Adrenal gland (tissue), 12 donors: Measurements from ENCODE around the gene ATP6V0A4. TPM values are rescaled to one million over a fixed set of nuclear protein-coding genes. Genes with fewer than 3 reads are reported as not detected.

ENCODE experiments used
- DNase-seq, 7 donors: peaks; one replicate each; pipeline ENCODE4 v3.0.0-alpha.2; 2019 to 2020
- H3K27ac ChIP-seq, 5 donors: fragments of 200-600 bp; sonication (generic) in 4 of 5; 1 replicate in 3 of 5; 2 replicates in 2 of 5; pipeline versions ENCODE4 v1.5.1 to v1.8.0; 2016 to 2020; ENCODE audit warnings: mild to moderate bottlenecking in 1 of 5
- H3K27me3 ChIP-seq: fragments of 200-600 bp; 2 replicates; pipeline ENCODE4 v1.8.0; 2021
- H3K36me3 ChIP-seq, 2 donors: fragments of 200-600 bp; replicated peaks in 1 of 2; 1 replicate in 1 of 2; 2 replicates in 1 of 2; pipeline versions ENCODE4 v1.5.1 to v1.8.0; 2018 to 2022
- H3K4me1 ChIP-seq, 2 donors: fragments of 200-600 bp; replicated peaks in 1 of 2; 1 replicate in 1 of 2; 2 replicates in 1 of 2; pipeline versions ENCODE4 v1.5.1 to v1.8.0; 2018 to 2021
- H3K4me3 ChIP-seq, 4 donors: fragments of 200-600 bp; sonication (generic) in 3 of 4; one replicate each; pipeline ENCODE4 v1.5.1; 2016 to 2018
- H3K9me3 ChIP-seq, 3 donors: fragments of 200-600 bp; sonication (generic) in 1 of 3; replicated peaks in 1 of 3; 1 replicate in 2 of 3; 2 replicates in 1 of 3; pipeline versions ENCODE4 v1.5.1 to v1.8.0; 2016 to 2021
- CTCF ChIP-seq, 6 experiments: fragments of 450-650 bp in 4 of 6; fragments of 200-600 bp in 2 of 6; sonication (generic) in 1 of 6; IDR thresholded peaks; 1 replicate in 5 of 6; 2 replicates in 1 of 6; pipeline versions ENCODE4 v1.5.1 to v1.8.0; 2016 to 2021; ENCODE audit warnings: antibody characterized with exemption in 6 of 6, mild to moderate bottlenecking in 2 of 6, moderate library complexity in 1 of 6
- POLR2A ChIP-seq, 2 donors: fragments of 450-650 bp; IDR thresholded peaks; one replicate each; pipeline ENCODE4 v1.6.1; 2017; ENCODE audit warnings: antibody characterized with exemption in 2 of 2, mild to moderate bottlenecking in 2 of 2, moderate library complexity in 1 of 2
- WGBS, 4 donors: extraction: QIAGEN DNeasy Blood & Tissue Kit in 2 of 4; methylation state at CpG; one replicate each; pipeline versions ENCODE4 v1.1.5 to v1.1.7; 2013 to 2017; 5-methylcytosine and 5-hydroxymethylcytosine counted together
- intact Hi-C, 2 donors: fragments of 100-400 bp; cut with DNase I; formaldehyde crosslinking; loops; one replicate each; pipeline versions ENCODE4 v1.14.1 to v1.15.0; 2022 to 2023
- polyA plus RNA-seq, 3 donors: library from polyadenylated mRNA; stranded (reverse); fragments of 200-250 nt in 2 of 3; fragments of 350-450 nt in 1 of 3; fragmentation: Illumina TruSeq in 1 of 3; extraction: RNeasy Lipid Tissue Mini Kit (QIAGEN cat#74804) in 1 of 3; gene quantifications; one replicate each; pipeline ENCODE4 v1.2.3, GENCODE V29; 2013 to 2014
- total RNA-seq, 9 donors: library from RNA; depleted of rRNA in 4 of 9; stranded (reverse); fragments of >200 nt in 4 of 9; fragments of 120-200 nt in 1 of 9; fragmentation: NEBNext Ultra II Directional in 1 of 9; extraction: Animal tissue kit (Norgen Biotek cat#: 25700) in 1 of 9; gene quantifications; one replicate each; pipeline versions ENCODE4 v1.1.0 to v1.2.4, GENCODE V29; 2013 to 2023
- donor health status: healthy with polysubstance abuse.
- donor health status: Bipolar disorder and iron deficiency.
- donor health status: DM: yes; HTN: yes; CAD: no.
- donor health status: DM: no; HTN: no; CAD: no.
- donor health status: DM: no; HTN: no; CAD: no.
- donor health status: DM: yes; HTN: yes; CAD: no.

The ATP6V0A4 gene
- total and polyA plus RNA-seq, 12 donors = 0.22 TPM; not detected in 11

- TF ChIP-seq POLR2A (IDR thresholded peaks at IDR 0.05) = peak in 1 of 2 donors; percentile 58
- TF ChIP-seq CTCF (IDR thresholded peaks at IDR 0.05) = no peak
- Histone ChIP-seq H3K27ac (peak overlapping the region in 1 of 5 donors; percentile 62), H3K36me3 (no peaks in the 10 kb centered on the region), H3K9me3 (no peaks in the 10 kb centered on the region), H3K27me3 (no peaks in the 10 kb centered on the region), H3K4me1 (peaks cover 11 to 17% of the 10 kb centered on the region in 2 donors), H3K4me3 (no peak overlapping the region)
- peak in 3 of 7 donors; percentile 16 to 53 (median 48) for DNase-seq
- WGBS, 4 donors = 7 to 12% (median 10%) methylated on average over 2 of the region's 2 CpGs
- intact Hi-C loops = no loop called here
Measured at GRCh38 chr7:138666385-138666784, 131.6 kb downstream of the ATP6V0A4 start.

- H3K4me1 ChIP-seq = peaks cover 11 to 17% of the 10 kb centered on the region in 2 donors
- peak overlapping the region in 2 of 5 donors; percentile 34 to 62 for H3K27ac ChIP-seq
- intact Hi-C loops = no loop called here
- H3K9me3 ChIP-seq = no peaks in the 10 kb centered on the region
- 36 to 53% (median 37%) methylated on average over 4 of the region's 4 CpGs for WGBS, 4 donors
- no peak overlapping the region for H3K4me3 ChIP-seq
- TF ChIP-seq CTCF (IDR thresholded peaks at IDR 0.05) (no peak), POLR2A (IDR thresholded peaks at IDR 0.05) (no peak)
- no peaks in the 10 kb centered on the region for H3K27me3 ChIP-seq
- H3K36me3 ChIP-seq = no peaks in the 10 kb centered on the region
- DNase-seq = peak in 1 of 7 donors; percentile 27
Measured at GRCh38 chr7:138665669-138666140, 132.3 kb downstream of the ATP6V0A4 start.

- Histone ChIP-seq H3K27ac (peak overlapping the region in 2 of 5 donors; percentile 34 to 62), H3K9me3 (no peaks in the 10 kb centered on the region), H3K27me3 (no peaks in the 10 kb centered on the region), H3K4me3 (no peak overlapping the region), H3K4me1 (peaks cover 11 to 17% of the 10 kb centered on the region in 2 donors), H3K36me3 (no peaks in the 10 kb centered on the region)
- WGBS, 4 donors = 63 to 86% (median 69%) methylated on average over 3 to 4 of the region's 4 CpGs
- no peak for DNase-seq
- TF ChIP-seq CTCF (IDR thresholded peaks at IDR 0.05) = no peak
- peak in 1 of 2 donors; percentile 19 for TF ChIP-seq POLR2A (IDR thresholded peaks at IDR 0.05)
- intact Hi-C loops = no loop called here
Measured at GRCh38 chr7:138665249-138665648, 132.7 kb downstream of the ATP6V0A4 start.

- intact Hi-C loops = no loop called here
- Histone ChIP-seq H3K27ac (peak overlapping the region in 3 of 5 donors; percentile 26 to 49 (median 38)), H3K4me3 (peak overlapping the region in 2 of 4 donors; percentile 33 to 59), H3K27me3 (no peaks in the 10 kb centered on the region), H3K36me3 (no peaks in the 10 kb centered on the region), H3K9me3 (no peaks in the 10 kb centered on the region), H3K4me1 (peaks cover 11 to 17% of the 10 kb centered on the region in 2 donors)
- DNase-seq = peak in 2 of 7 donors; percentile 26 to 29
- WGBS, 4 donors = 44 to 61% (median 51%) methylated on average over 51 to 59 of the region's 59 CpGs
- TF ChIP-seq CTCF (IDR thresholded peaks at IDR 0.05) (no peak), POLR2A (IDR thresholded peaks at IDR 0.05) (no peak)
Measured at GRCh38 chr7:138663725-138664710, 134.0 kb downstream of the ATP6V0A4 start.
